Bronchial epithelial cell (primary cell): ENCODE measurements around the gene FRMD4A. TPM values are rescaled to one million over a fixed set of nuclear protein-coding genes. Genes with fewer than 3 reads are reported as not detected.

Source experiments
- DNase-seq: peaks from one replicate; pipeline ENCODE4 v3.0.0-alpha.2; 2010; ENCODE audit warnings: low read depth
- FAIRE-seq: peaks from 2 replicates; lab custom pipeline; 2011; peaks lifted over from hg19 to GRCh38; lab: Jason Lieb, UNC
- H3K27me3 ChIP-seq: 2 replicates; pipeline ENCODE4 v1.5.1; 2011; ENCODE audit warnings: low read length; ENCODE audit not compliant: control insufficient read depth, insufficient read depth
- H3K36me3 ChIP-seq: 2 replicates; pipeline ENCODE4 v1.5.1; 2011; ENCODE audit warnings: low read length; ENCODE audit not compliant: control insufficient read depth, insufficient read depth
- H3K4me3 ChIP-seq: 2 replicates; pipeline ENCODE4 v1.5.1; 2011; ENCODE audit warnings: mild to moderate bottlenecking, low read depth, low read length, control low read depth
- CTCF ChIP-seq: IDR thresholded peaks from 2 replicates; pipeline ENCODE4 v1.5.1; 2011; ENCODE audit warnings: mild to moderate bottlenecking, moderate library complexity, low read length, control low read depth, inconsistent platforms; ENCODE audit not compliant: insufficient read depth, severe bottlenecking
- total RNA-seq: library from RNA; depleted of rRNA; stranded (reverse); fragments of >200 nt; gene quantifications from 2 replicates; pipeline ENCODE4 v1.2.1, GENCODE V29; 2014

FRMD4A gene
- 0.90 and 3.2 TPM in 2 replicates for total RNA-seq

DNA sequence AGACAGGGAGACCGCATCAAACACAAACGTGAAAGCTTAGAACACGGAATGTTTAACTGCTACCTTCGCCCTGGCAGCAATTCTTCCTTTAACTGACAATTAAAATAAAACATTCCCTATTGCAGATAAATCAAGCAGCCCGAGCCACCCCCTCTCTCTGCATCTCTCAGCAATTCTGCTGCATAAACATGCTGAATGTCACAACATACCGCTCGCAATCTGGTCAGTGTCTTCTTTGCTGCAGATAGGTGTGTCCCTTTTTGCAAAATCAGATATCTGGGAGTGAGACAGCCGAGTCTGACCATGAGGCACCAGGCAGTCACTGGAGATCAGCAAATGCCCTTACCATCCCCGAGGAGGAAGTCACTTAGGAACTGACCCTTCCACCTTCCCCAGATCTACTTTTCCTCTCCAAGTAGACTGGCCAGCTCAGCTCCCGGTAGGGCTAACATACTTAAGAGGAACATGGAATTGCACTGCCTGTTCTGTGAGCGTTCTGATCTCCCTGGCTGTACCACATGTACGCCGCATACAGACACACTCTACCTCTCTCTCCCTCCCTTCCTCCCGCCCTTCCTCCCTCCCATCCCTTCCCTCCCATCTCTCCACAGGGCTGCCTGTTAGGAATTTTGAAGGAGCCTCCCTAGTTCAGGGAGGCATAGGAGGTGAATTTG lies at the start of gene FRMD4A:
Gene FRMD4A (minus strand): TSS at position 537 of the 674 bp plus-strand sequence.
- DNase-seq = no peak
- Histone ChIP-seq H3K36me3 (no peaks in the 10 kb centered on the region), H3K27me3 (peaks cover 2% of the 10 kb centered on the region), H3K4me3 (no peak within 1 kb of the TSS)
- FAIRE-seq = no peak
- TF ChIP-seq CTCF = no peak

- TF ChIP-seq CTCF = no peak
- no peak overlapping the region for H3K4me3 ChIP-seq
- no peak for DNase-seq
- FAIRE-seq = no peak
- H3K27me3 ChIP-seq = no peaks in the 10 kb centered on the region
- H3K36me3 ChIP-seq = no peaks in the 10 kb centered on the region
Measured at GRCh38 chr10:14379556-14380280, 49.0 kb upstream of the FRMD4A start.

DNA sequence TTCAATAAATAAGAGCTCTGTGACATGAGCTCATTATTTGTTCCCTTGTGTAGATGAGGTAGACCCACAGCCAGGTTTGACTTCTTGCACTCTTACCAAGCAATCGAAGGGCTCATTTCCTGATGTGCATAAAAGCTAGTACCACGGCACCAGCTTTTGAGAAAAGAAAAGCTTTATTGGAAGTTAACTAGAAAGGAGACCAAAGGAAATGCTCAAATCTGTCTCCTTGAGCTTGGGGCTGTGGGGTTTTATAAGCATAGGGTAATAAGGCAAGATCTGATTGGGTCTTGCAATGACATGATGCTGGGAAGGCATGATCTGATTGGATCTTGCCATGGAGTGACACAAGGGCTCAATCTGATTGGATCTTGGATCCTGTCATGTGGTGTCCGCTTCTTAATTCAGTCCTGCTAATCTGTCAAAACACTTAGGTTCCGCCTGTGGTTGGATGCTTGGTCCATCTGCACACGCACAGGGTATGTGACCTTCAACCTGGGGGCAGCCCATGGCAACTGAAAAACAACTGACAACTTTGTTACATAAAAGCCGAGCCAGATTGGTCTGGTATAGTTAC lies 47.8 kb upstream of the FRMD4A start:
- DNase-seq (no peak), FAIRE-seq (no peak)
- no peaks in the 10 kb centered on the region for H3K36me3 ChIP-seq
- no peaks in the 10 kb centered on the region for H3K27me3 ChIP-seq
- no peak overlapping the region for H3K4me3 ChIP-seq
- no peak for TF ChIP-seq CTCF

- Histone ChIP-seq H3K36me3 (no peaks in the 10 kb centered on the region), H3K27me3 (no peaks in the 10 kb centered on the region), H3K4me3 (no peak overlapping the region)
- DNase-seq = no peak
- no peak for TF ChIP-seq CTCF
- no peak for FAIRE-seq
Measured at GRCh38 chr10:14377591-14378175, 47.0 kb upstream of the FRMD4A start.

GRCh38 chr10:14374745-14375445 lies 44.2 kb upstream of the FRMD4A start:
- Histone ChIP-seq H3K36me3 (no peaks in the 10 kb centered on the region), H3K27me3 (no peaks in the 10 kb centered on the region), H3K4me3 (no peak overlapping the region)
- FAIRE-seq (no peak), DNase-seq (no peak)
- no peak for TF ChIP-seq CTCF
